HG02840 (cell line): ENCODE data around the gene ANTXRL.
"Not testable (repeated sequence)": the region's sequence is repeated elsewhere in the genome, so short reads cannot be mapped to it uniquely, and the experiment has no call there.

Experiments used
- ATAC-seq: cut with Tn5 transposase; IDR thresholded peaks from one replicate; pipeline ENCODE4 v1.9.1; 2021; ENCODE audit warnings: mild to moderate bottlenecking, moderate library complexity, moderate number of reproducible peaks; ENCODE audit not compliant: unreplicated experiment, low FRiP score

ANTXRL gene

DNA sequence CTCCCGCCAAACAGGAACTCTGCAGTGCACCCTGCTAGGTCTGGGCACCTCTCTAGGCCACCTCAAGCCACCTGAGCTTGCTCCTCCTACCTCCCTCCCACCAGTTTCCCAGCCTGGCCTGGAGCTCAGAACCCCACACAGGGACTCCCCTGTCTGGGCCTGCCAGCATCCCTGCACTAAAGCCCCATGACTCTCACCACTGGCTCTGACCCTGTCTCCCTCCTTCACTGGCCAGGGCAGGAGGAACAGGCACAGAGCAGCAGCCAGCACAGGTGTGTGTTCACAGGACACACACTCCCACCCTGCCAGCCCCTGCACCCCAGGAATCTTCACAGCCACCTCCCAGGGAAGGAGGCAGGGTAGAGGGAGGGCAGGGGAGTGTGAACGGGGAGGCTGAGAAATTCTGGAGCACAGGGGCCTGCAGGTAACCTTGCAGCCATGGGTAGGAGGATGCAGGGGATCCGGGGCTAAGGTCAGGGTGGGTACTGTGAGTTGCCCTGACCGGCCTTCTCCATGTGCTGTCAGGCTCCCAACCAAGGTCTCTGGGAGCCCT, 13.9 kb upstream of the ANTXRL start:
- no peak for ATAC-seq

GRCh38 chr10:46273506-46274477, 13.0 kb upstream of the ANTXRL start:
- no peak for ATAC-seq

- no peak for ATAC-seq
Measured at GRCh38 chr10:46277840-46278239, 9.0 kb upstream of the ANTXRL start.

DNA sequence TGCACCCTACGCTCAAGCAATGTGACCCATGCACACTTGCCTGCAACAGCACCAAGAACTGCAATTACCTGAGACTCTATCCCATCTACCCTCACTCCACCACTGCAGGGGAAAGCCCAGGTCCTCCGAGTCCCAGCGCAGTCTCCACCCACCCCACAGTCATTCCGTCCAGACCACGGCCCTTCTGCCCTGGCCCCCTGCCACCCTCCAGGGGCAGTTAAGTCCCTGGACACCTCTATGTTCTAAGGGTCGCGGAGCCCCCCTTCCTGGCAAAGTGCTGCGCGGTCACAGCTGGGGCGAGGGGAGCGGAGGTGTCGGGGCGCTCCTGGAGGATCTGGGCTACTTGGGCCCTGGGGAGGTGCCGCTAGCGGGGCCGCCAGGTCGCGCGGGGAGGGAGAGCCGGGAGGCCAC, 4.4 kb upstream of the ANTXRL start:
- ATAC-seq: not testable (repeated sequence)

DNA sequence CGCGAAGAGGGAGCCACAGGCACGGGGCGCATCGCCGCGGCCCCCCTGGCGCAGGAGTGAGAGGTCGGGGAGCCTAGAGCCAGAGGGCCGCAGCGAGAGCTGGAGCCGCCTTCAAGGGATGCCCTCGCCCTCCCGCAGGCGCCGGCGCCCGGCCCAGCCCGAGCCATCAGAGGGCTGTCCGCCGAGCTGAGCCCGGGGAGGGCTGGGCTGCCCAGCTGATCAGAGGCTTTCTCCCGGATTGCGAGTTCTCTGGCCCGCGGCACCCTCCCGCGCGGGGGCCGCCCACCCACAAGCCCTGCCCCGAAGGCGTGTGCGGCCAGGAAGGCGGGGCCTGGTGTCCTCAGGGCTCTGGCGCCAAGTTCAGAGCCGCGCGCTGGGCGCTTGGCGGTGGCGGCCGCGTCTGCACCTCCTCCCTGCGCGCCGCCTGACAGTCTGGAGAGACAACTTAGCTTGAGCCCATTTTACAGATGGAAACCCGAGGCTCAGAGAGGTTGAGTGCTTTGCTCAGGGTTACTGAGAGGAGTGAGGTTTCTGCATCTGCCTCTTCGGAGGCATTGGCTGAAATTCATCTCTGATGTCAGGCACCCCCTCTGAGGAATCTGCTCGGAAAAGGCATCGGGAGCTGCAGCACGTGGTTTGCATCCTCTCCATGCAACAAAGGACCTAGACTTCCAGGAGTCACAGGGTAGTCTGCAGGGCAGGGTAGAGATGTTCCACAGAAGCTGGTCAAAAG, 3.8 kb upstream of the ANTXRL start:
- ATAC-seq: no peak

DNA sequence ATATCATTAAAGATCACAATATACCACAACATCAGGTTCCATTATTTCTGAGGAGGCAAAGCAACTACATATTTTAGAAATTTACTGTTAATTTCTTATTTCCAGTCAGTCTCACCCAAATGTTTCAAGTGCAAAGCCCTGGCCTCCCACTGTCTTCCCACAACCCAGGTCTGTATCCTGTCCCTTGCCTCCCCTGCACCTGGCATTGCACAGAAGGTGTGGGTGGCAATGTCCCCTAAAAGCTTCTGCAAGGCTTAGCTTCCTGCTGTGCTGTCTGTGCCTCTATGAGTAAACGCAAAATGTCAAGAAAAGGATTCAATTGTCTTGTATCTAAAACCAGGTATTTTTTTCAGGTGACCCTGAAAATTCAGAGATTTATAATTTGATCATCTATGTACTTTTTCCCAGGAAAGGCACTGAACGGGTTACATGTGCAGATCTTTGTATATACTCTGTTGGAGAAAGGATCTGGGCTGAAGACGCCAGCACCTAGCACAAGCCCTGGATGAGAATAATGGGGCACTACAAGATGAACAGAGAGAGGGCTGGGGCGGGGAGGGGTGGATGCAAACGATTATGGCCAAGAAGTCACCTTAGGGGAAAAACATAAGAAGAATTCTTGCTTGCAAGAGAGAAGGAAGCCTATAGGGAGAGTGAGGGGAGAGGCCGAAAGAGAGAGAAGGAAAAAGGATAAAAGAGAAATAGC, 3.1 kb upstream of the ANTXRL start:
- no peak for ATAC-seq

DNA sequence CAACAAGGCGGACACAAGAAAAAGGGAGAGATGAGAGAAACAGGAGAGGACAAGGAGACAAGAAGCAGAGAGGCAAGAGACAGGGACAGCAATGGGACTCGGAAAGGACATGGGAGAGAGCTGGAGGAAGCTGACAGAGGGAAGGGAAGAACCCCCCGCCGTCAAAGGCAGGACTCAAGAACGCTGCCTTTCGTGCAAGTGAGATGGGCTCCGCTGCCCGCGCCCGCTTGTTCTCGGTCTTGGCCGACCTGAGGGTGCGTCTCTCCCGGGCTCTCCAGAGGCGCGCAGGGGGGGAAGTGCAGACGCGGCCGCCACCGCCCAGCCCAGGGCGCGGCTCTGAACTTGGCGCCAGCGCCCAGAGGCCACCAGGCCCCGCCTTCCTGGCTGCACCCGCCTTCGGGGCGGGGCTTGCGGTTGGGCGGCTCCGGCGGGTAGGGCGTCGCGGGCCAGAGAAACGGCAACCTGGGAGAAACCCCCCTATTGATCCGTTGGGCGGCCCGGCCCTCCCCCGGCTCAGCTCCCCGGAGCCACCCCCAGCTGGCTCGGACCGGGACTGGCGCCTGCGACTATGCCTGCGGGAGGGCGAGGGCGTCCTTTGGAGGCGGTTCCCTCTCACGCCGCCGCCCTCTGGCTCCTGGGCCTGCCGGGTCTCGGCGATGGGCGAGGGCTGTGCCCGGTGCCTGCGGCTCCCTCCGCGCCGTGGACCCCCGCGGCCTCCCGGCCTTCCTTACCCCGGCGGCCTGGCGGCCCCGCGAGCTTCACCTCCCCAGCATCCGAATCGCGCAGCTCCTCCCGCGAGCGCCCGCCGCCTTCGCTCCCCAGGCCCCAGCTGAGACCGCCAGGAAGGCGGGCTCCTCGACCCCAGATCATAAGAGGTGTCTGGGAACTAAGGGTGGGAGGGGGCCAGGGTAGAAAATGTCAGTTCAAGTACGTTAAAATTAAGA, 2.2 kb upstream of the ANTXRL start:
- peak; percentile 83 for ATAC-seq

GRCh38 chr10:46285300-46285699, 1.5 kb upstream of the ANTXRL start:
- ATAC-seq: no peak

DNA sequence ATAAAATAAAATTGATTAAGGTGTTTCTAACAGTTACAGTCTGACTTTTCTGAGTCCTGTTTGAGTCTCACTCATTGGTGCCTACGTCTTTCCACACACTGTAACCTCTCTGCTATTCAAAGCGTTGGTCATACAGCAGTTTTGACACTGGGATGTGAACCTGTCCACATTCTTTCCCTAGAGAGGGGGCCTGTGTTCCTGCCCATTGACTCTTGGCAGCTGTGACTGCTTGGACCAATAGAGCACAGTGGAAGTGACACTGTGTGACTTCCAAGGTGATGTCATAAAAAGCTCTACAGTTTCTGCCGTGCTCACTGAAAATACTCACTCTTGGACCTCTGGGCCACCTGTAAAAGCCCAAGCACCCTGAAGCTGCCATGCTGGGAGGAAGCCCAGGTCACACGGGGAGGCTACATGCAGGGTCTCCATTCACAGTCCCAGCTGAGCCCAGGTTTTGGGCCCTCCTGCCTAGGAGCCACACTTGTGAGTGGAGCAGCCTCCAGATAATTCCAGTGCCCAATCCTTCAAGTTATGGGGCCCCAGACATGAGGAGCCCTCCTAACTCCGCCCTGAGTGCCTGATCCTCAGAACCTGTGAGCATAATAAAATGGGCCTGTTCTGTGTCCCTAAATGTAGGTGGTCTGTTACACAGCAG, 704 bp upstream of the ANTXRL start:
- ATAC-seq: no peak

DNA sequence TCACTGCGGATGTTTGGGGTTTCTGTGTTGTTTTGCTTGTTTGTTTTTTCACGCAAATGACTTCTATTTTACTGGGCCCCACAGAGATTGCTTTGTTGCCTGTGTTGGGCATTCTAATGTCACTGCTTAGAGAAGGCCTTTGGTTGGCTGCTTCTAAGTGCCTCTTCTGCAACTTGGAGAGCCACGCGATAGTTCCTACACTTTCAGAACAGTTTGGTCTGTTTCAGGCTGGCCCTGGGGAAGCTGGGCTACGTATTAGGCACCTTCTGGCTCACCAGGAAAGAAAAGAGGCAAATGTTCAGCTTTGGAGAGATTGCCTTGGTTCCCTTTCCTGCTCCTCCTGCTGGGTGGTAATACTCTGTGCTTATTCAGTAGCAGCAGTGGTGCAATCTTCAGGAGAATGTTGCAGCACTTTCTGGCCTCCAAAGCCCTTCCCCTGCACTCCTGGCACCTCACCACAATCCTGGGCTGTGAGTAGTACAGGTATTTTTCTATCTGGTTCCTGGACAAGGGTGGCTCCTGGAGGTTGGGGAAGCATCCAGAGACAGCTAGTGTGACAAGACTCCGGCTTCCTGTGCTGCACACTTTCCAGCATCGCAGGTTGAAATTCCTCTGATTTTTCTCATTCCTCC, 1.2 kb downstream of the ANTXRL start:
- no peak for ATAC-seq

- ATAC-seq: no peak
Measured at GRCh38 chr10:46288601-46289206, 1.9 kb downstream of the ANTXRL start.

DNA sequence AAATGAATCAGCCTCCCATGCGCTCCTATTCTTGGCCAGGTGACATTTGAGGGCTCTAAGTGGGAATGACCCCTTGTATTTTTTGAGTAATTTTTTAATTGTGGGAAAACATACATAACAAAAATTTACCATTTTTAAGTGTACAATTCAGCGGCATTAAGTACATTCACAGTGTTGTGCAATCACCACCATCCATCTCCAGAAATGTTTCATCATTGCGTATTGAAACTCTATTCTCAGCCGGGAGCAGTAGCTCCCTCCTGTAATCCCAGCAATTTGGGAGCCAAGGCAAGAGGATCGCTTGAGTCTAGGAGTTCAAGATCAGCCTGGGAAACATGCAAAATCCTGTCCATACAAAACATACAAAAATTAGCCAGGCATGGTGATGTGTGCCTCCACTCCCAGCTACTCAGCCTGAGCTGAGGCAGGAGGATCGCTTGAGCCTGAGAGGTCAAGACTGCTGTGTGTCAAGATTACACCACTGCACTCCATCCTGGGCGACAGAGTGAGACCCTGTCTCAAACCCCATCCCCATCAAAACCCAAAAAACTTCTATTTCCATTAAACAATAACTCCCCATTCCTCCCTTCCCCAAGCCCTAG, 2.5 kb downstream of the ANTXRL start:
- ATAC-seq: no peak

DNA sequence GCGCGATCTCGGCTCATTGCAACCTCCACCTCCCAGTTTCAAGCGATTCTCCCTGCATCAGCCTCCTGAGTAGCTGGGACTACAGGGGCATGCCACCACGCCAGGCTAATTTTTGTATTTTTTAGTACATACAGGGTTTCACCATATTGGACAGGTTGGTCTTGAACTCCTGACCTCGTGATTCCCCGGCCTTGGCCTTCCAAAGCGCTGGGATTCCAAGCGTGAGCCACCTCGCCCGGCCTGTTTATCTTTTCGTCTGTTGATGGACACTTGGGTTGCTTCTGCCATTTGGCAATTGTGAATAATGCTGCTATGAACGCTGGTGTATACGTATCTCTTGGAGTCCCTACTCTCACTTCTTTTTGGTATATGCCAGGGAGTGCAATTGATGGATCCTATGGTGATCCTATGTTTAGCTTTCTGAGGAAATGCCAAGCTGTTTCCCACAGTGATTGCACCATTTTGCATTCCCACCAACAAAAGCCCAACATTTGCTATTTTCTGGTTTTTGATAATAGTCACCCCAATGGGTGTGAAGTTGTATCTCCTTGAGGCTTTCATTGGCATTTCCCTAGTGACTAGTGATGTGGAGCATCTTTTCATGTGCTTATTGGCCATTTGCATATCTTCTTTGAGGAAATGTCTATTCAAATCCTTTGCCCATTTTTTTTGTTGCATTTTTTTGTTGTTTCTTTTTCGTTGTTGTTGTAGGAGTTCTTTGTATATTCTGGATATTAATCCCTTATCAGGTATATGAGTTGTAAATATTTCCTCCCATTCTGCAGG, 3.5 kb downstream of the ANTXRL start:
- ATAC-seq: no peak

DNA sequence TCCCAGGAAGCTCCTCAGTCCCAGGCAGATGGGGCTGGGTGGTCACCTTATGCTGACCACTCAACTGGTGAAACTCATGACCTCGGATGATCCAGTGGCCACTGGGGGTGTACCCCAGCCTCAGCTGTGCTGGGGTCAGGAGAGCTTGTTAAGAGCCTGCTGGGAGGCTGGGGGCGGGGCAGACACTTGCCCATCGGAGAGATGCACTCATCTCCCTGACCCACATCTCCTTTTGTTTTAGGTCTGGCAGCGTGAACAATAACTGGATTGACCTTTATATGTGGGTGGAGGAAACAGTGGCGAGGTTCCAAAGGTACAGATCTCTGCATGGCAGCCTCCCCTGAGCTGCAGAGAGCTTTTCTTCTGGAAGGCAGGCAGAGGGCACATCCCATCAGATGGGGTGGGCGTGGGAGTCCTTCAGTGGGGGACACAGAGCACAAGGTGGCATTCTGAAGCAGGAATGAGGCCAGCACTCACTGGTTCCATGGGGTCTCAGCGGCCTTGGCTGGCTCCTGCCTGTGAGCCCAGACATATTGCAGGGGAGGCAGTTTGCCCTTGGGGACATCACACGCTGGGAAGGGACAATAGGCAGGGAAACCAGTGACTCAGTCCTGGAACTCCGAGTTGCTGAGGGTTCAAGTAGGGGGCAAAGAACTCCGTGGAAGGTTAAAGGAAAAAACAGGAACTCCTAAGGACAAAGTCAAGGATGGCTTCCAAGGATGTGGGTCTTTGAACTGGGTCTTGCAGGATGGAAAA, 5.2 kb downstream of the ANTXRL start:
- no peak for ATAC-seq

DNA sequence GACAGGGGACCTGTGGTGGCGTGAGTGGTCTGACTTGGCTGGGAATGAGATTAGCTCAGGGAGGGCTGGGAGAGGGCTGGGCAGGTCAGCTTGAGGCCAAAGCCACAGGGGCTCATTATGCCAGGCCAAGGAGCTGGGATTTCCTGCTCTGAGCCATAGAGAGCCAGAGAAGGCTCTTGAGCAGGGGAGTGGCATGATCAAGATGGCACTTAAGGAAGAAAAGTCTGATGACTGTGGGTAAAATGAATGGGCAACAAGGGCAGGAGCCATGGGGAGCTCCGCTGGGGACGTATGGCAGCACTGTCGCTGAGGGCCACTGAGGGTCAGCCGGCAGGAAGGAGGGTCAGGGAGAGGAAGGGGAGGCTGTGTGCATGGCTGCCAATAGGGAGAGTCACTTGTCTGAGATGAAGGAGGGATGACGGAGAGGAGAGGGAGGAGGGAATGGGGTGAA, 5.8 kb downstream of the ANTXRL start:
- no peak for ATAC-seq

- no peak for ATAC-seq
Measured at GRCh38 chr10:46293228-46293627, 6.4 kb downstream of the ANTXRL start.
